ENCODE data around the gene WDFY4.

DNA sequence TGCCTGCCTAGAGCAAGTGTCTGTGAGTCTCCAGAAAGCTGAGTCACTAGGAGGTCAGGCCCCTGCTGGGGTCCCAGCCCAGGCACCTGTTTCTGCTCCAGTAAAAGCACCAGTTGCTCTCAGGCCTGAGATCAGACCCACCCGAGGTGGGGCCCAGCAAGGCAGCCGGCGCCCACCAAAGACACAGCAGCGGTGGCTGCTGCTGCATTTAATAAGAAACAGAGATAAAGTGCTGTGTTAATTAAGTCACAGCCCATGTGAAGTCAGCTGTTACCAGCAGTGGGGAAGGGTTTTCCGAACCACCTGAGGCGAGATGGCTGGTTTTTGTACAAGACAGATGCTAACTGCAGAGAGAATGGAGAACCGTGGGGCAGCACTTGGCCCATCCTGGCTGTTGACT lies 267.0 kb downstream of the WDFY4 start:
- TF ChIP-seq, protein P1, sequence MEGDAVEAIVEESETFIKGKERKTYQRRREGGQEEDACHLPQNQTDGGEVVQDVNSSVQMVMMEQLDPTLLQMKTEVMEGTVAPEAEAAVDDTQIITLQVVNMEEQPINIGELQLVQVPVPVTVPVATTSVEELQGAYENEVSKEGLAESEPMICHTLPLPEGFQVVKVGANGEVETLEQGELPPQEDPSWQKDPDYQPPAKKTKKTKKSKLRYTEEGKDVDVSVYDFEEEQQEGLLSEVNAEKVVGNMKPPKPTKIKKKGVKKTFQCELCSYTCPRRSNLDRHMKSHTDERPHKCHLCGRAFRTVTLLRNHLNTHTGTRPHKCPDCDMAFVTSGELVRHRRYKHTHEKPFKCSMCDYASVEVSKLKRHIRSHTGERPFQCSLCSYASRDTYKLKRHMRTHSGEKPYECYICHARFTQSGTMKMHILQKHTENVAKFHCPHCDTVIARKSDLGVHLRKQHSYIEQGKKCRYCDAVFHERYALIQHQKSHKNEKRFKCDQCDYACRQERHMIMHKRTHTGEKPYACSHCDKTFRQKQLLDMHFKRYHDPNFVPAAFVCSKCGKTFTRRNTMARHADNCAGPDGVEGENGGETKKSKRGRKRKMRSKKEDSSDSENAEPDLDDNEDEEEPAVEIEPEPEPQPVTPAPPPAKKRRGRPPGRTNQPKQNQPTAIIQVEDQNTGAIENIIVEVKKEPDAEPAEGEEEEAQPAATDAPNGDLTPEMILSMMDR (IDR thresholded peaks at IDR 0.05), result no peak
- TF ChIP-seq EP300 (IDR thresholded peaks at IDR 0.05), result no peak
